Measurements from ENCODE around the gene LMBR1. TPM values are rescaled to one million over a fixed set of nuclear protein-coding genes. Genes with fewer than 3 reads are reported as not detected.

Gene LMBR1
- total RNA-seq, 1 experiment from 2014 or later = 82.6 TPM

DNA sequence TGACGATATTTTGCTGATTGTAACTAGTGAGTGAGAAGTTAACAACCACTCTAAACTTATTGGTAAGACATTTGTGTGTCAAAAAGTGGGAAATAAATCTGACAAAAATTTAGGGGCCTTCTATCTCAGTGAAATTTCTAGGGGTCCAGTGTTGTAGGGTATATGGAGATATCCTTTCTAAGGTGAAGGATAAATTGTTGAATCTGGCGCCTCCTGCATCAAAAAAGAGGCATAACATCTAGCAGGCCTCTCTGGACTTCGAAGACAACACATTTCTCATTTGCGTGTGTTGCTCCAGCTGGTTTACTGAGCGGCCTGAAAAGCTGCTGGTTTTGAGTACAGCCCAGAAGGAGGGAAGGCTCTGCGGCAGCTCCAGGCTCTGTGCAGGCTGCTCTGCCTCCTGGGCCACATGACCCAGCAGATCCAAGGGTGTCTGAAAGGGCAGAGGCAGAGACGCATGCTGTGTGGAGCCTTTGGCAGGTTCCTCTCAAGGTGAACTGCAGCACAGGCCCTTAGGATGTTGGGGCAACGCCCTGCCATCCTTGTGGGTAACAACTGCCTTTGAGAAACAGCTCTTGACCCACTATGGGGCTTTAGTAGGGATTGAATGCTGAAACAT, 72.4 kb downstream of the LMBR1 start:
- Histone ChIP-seq H3K27ac (ENCODE audit: low read length) (no peak overlapping the region), H3K36me3 (ENCODE audit: control insufficient read depth, insufficient read depth, low read length) (no peaks in the 10 kb centered on the region; the same call in 1 of the 2 replicates), H3K4me3 (ENCODE audit: low read depth in 2 of 2, low read length in 2 of 2) (no peak overlapping the region), H3K27me3 (ENCODE audit: control insufficient read depth, insufficient read depth, low read length) (no peaks in the 10 kb centered on the region), H3K4me1 (ENCODE audit: control insufficient read depth, insufficient read depth, low read length) (no peaks in the 10 kb centered on the region; the same call in 1 of the 2 replicates), H3K9me3 (ENCODE audit: control insufficient read depth, insufficient read depth, low read depth, low read length) (no peaks in the 10 kb centered on the region)
- no peak for DNase-seq (ENCODE audit: low read depth, low spot score)
- TF ChIP-seq CTCF (IDR thresholded peaks at IDR 0.05) (peak; percentile 55), SIN3A (IDR thresholded peaks at IDR 0.05; ENCODE audit: borderline replicate concordance, insufficient read depth, low read depth, low read length) (no peak)
- peak; percentile 60; the same call in 1 of the 2 replicates for ATAC-seq
- CTCF ChIA-PET = no interaction called here
- BruUV-seq (replicated peaks) = no TSS peak
- in situ Hi-C loops (cut with HindIII; ENCODE audit: low pct_unique_long_range_greater_than_20kb, low sequenced_read_pairs) (no loop called here), intact Hi-C loops (cut with micrococcal nuclease; ENCODE audit: unreplicated experiment) (no loop called here)
- POLR2A ChIA-PET = no interaction called here

- TF ChIP-seq CTCF (IDR thresholded peaks at IDR 0.05) (no peak), SIN3A (IDR thresholded peaks at IDR 0.05; ENCODE audit: borderline replicate concordance, insufficient read depth, low read depth, low read length) (no peak), POLR2AphosphoS5 (IDR thresholded peaks at IDR 0.05; ENCODE audit: low read depth, low read length) (no peak), TCF7L2 (IDR thresholded peaks at IDR 0.05; ENCODE audit: low read depth, low read length) (no peak)
- TF ChIP-seq, protein P1, sequence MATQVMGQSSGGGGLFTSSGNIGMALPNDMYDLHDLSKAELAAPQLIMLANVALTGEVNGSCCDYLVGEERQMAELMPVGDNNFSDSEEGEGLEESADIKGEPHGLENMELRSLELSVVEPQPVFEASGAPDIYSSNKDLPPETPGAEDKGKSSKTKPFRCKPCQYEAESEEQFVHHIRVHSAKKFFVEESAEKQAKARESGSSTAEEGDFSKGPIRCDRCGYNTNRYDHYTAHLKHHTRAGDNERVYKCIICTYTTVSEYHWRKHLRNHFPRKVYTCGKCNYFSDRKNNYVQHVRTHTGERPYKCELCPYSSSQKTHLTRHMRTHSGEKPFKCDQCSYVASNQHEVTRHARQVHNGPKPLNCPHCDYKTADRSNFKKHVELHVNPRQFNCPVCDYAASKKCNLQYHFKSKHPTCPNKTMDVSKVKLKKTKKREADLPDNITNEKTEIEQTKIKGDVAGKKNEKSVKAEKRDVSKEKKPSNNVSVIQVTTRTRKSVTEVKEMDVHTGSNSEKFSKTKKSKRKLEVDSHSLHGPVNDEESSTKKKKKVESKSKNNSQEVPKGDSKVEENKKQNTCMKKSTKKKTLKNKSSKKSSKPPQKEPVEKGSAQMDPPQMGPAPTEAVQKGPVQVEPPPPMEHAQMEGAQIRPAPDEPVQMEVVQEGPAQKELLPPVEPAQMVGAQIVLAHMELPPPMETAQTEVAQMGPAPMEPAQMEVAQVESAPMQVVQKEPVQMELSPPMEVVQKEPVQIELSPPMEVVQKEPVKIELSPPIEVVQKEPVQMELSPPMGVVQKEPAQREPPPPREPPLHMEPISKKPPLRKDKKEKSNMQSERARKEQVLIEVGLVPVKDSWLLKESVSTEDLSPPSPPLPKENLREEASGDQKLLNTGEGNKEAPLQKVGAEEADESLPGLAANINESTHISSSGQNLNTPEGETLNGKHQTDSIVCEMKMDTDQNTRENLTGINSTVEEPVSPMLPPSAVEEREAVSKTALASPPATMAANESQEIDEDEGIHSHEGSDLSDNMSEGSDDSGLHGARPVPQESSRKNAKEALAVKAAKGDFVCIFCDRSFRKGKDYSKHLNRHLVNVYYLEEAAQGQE (IDR thresholded peaks at IDR 0.05; ENCODE audit: insufficient read depth in 1 of 2, low read depth in 2 of 2, low read length in 1 of 2) = no peak
- POLR2A ChIA-PET = no interaction called here
- no peaks in the 10 kb centered on the region; the same call in 1 of the 2 replicates for H3K36me3 ChIP-seq (ENCODE audit: control insufficient read depth, insufficient read depth, low read length)
- H3K27ac ChIP-seq (ENCODE audit: low read length) = no peak overlapping the region
- H3K4me1 ChIP-seq (ENCODE audit: control insufficient read depth, insufficient read depth, low read length) = no peaks in the 10 kb centered on the region; the same call in 1 of the 2 replicates
- intact Hi-C loops (cut with micrococcal nuclease; ENCODE audit: unreplicated experiment) = no loop called here
- no peaks in the 10 kb centered on the region for H3K27me3 ChIP-seq (ENCODE audit: control insufficient read depth, insufficient read depth, low read length)
- no peak overlapping the region for H3K4me3 ChIP-seq (ENCODE audit: low read depth in 2 of 2, low read length in 2 of 2)
- CTCF ChIA-PET = interaction anchor here (0.7 kb wide), 1 partner anchor 903 kb away, joined by 3 read pairs; no protein-coding TSS in a partner anchor
- ATAC-seq = no peak
- no peaks in the 10 kb centered on the region for H3K9me3 ChIP-seq (ENCODE audit: control insufficient read depth, insufficient read depth, low read depth, low read length)
- no TSS peak for BruUV-seq (replicated peaks)
- no peak for DNase-seq (ENCODE audit: low read depth, low spot score)
- in situ Hi-C loops (cut with HindIII; ENCODE audit: low pct_unique_long_range_greater_than_20kb, low sequenced_read_pairs) = no loop called here
These were observed 73.2 kb downstream of the LMBR1 start for GRCh38 chr7:156819733-156820295.
